HG03066 (cell line): ENCODE data around the gene CAPN15.
"Not testable (repeated sequence)": the region's sequence is repeated elsewhere in the genome, so short reads cannot be mapped to it uniquely, and the experiment has no call there.

ENCODE experiments used
- ATAC-seq: cut with Tn5 transposase; IDR thresholded peaks from one replicate; pipeline ENCODE4 v1.9.1; 2021; ENCODE audit warnings: low read depth; ENCODE audit not compliant: unreplicated experiment

The CAPN15 gene

GRCh38 chr16:505479-506245 is 21.9 kb upstream of the CAPN15 start:
- ATAC-seq, result no peak

DNA sequence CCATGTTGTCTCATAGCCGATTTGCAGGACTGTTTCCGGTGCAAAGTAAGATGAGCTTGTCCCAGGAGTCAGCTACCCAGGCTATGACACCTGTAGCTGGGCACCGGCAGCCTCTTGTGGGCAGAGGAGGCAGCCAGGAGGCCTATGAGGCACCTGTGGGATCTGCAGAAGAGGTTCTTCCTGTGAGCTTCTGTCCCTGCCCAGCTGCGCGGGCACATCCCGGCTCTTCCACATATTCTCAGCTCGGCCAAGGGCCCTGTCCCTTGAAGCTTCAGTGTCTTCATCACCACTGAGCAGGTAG is 21.3 kb upstream of the CAPN15 start:
- ATAC-seq, result no peak

GRCh38 chr16:507527-507926 is 20.0 kb upstream of the CAPN15 start:
- ATAC-seq, result not testable (repeated sequence)

- no peak for ATAC-seq
Measured at GRCh38 chr16:507996-508395, 19.5 kb upstream of the CAPN15 start.

GRCh38 chr16:508884-509736 is 18.4 kb upstream of the CAPN15 start:
- ATAC-seq, result no peak

DNA sequence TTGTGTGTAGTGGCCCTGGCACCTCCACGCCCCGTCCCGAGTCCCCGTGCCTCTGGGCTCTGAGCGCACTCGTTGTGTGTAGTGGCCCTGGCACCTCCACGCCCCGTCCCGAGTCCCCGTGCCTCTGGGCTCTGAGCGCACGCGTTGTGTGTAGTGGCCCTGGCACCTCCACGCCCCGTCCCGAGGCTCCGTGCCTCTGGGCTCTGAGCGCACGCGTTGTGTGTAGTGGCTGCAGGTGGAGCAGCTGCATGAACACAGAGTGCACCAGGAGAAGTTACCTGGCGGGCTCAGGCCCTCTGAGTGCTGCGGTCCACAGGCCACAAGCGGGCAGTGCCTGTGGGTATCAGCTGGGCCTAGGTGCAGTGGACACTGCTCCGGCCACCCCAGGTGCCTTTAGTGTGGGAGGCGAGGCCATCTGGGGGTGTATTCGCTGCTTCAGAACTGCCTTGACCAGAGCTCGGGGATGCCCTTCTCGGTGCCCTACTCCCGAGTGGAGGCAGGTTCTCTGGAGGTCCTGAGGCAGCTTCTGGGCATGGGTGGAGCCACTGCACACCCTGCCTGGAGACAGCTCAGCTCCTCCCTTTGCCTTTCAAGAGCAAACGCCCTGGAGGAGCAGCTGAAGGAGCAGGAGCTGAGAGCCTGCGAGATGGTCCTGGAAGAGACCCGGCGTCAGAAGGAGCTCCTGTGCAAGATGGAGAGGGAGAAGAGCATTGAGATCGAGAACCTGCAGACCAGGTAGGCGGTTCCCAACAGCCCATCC is 17.3 kb upstream of the CAPN15 start:
- no peak for ATAC-seq

- no peak for ATAC-seq
Measured at GRCh38 chr16:512802-513201, 14.7 kb upstream of the CAPN15 start.

GRCh38 chr16:513950-514349 is 13.6 kb upstream of the CAPN15 start:
- ATAC-seq, result no peak

- ATAC-seq, result no peak
Measured at GRCh38 chr16:515175-515938, 12.2 kb upstream of the CAPN15 start.

DNA sequence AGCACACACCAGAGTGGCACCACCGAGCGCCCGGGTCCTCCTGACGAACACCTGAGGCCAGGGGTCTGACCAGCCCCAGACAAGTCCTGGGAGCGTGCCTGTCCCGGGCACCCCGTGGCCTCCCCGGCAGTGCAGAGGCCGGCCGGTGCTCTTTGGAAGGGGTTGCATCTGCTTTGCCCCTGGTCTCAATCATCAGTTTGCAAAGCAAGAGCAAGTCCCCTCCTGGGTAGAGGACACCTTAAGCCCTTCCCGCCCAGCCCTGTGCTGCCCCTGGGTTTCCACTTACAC is 11.6 kb upstream of the CAPN15 start:
- ATAC-seq, result no peak

GRCh38 chr16:516301-516700 is 11.2 kb upstream of the CAPN15 start:
- no peak for ATAC-seq

DNA sequence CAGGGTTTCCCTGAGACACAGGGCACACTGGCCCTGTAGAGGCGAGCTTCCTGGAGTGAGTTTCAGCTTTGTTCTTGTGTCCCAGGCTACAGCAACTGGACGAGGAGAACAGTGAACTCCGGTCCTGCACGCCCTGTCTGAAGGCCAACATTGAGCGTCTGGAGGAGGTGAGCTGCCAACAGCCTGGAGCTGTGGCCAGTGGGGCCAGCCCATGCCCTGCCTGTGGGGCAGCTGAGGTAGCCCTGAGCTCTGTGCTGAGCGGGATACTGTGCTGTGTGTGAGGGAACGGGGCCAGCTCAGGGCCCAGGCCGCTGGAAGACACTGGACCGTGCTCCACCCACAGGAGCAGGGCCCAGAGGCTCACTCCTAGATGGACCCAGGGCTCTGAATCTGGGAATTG is 8.7 kb upstream of the CAPN15 start:
- ATAC-seq, result no peak

GRCh38 chr16:519425-519824 is 8.1 kb upstream of the CAPN15 start:
- no peak for ATAC-seq

DNA sequence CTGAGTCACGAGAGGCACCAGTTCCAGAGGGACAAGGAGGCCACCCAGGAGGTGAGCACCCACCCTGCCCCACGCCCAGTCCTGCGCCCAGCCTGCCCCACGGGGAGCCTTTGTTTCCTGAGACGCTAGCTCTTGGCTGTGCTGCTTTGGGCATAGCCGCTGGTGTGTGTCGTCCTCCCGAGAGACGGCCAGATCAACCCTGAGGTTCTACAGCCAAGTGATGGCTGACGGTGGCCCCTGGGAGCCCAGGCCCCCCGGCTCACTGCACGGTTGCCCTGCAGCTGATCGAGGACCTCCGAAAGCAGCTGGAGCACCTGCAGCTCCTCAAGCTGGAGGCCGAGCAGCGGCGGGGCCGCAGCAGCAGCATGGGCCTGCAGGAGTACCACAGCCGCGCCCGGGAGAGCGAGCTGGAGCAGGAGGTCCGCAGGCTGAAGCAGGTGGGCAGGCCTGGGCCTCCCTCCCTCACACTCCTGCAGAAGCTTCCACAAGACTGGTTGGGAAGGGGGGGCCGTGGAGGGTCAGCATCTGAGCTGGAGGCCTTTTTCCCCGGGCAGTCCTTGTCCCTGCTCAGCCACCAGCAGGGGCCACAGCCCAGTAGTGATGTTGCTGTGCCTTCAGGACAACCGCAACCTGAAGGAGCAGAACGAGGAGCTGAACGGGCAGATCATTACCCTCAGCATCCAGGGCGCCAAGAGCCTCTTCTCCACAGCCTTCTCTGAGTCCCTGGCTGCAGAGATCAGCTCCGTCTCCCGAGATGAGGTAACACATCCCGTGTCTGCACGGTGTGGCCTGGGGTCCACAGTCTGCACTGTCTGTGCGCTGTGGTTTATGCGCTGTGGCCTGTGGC is 7.4 kb upstream of the CAPN15 start:
- no peak for ATAC-seq

DNA sequence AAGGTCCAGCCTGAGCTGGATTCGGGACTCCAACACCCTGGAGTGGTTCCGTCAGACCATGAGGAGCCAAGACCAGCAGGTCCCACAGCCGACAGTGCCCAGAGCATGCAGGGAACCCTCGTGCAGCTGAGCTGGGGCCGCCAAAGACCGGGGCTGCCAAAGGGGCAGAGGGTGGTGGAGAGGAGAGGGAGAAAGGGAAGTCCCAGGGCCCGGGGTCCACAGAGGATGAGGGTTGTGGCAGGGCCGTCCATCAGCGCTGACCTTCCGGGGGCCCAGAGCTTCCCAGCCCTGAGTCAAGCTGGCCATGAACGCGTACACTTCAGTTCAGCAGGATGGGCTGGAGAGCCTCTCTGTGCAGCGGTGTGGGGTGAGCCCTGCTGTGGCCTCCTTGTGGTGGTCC is 6.7 kb upstream of the CAPN15 start:
- ATAC-seq, result no peak

GRCh38 chr16:521381-522210 is 5.9 kb upstream of the CAPN15 start:
- no peak for ATAC-seq

DNA sequence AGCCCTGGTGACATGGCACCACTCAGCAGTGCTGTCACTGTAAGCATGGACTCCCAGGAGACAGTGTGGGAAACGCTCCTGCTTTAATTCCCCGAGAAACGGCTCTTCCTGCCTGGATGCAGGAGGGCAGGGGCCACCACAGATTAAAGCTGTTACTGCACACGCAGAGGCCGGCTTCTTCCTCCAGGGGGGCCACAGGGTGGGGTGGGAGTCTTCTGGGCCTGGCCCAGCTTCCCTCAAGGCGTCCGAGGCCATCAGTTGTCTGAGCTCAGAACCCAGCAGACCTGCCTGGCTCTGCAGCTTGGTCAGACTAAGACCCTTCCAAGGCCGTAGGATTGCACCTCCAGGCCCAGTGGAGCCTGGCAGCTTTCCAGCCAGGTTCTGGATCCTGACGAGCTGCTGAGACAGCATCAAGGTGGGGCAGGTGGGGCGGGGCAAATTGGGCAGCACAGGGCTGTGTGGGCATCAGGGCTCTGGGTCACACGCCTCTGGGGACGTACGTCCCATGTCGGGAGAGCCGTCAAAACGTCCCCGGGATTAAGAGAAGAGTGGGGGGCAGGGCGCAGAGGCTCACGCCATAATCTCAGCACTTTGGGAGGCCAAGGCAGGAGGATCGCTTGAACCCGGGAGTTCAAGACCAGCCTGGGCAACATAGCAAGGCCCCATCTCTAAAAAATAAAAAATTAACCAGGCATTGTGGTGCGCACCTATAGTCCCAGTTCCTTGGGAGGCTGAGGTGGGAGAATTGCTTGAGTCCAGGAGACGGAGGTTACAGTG is 5.0 kb upstream of the CAPN15 start:
- no peak for ATAC-seq

DNA sequence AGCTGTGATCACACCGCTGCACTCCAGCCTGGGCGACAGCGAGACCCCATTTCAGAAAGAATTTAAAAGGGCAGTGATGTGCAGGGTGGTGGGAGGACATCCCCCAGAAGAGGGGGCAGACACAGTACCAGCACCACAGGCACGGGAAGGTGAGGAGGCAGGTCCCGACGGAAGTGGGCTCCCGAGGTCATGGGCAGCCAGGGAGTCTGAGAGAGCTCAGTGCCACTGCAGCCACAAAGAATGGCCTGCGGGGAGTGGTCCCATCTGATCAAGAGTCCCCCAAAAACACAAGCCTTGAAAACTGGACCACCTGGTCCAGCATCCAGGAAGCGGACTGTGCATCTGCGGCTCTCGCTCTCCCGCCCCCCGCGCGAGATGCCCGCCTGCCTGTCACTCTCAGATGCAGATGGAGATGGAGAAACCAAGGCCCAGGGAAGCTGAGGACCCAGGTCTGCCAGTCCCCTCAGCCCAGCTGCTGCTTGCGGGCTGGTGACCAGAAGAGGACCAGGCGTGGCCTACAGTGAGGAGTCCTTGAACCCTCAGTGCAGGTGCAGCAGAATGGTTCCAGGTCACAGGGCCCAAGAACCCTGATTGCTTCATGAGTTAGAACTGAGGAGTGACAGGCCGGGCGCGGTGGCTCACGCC is 4.3 kb upstream of the CAPN15 start:
- ATAC-seq, result no peak
